Measurements from ENCODE around the gene KY.

The KY gene

DNA sequence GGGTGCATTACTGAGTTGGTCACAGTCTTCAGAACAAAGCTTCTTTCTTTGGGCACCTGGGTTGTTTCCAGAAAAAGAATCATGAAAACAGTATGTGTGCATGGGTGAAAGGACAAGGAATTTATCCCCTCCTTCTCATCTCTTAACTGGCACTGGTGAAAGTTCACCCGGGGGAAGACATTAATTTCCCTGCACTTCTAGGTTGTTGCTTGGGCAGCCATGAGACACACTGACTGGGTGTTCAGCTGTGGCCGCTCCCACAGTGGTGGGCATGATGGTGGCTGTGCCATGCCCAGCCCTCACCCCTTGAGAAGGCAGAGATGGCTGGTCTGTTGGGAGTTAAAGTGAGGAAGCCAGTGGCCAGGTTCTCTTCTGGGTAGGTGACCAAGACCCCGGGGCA, 16.6 kb upstream of the KY start:
- no peak for DNase-seq

DNA sequence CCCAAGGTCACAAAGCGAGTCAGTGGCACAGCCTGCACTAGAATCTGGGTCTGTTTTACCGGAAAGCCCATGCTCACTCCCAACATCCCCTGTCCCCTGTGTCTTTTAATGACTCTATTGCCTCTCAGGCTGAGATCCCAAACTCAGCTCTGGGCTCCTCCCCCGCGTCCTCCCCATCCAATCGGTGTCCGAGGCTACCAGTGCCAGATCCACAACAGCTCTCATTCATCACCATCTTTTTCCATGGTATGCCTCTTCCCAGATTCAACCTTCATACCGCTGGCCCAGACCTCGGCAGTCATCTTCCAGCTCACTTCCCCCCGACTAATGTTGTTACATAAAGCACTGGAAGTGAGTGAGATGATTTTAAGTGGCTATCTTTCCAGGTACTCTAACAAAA, 16.1 kb upstream of the KY start:
- DNase-seq: no peak

DNA sequence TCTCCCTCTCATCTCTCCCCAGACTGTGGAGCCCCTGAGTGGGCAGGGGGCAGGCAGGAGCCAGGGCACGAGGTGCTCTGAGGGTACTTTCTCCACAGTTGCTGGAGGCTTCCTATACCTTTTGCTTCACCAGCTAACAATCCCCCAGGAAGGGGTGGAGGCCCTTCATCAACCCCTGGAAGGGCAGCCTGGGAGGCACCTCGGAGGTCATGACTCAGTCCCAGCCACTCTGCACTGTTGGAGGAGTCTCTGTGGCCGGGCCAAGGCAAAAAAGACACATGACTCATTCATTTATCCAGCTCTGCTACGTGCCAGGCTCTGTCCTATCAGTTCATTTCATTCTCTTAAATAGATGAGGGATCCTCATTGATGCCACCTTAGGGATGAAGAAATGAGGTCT, 15.6 kb upstream of the KY start:
- no peak for DNase-seq

DNA sequence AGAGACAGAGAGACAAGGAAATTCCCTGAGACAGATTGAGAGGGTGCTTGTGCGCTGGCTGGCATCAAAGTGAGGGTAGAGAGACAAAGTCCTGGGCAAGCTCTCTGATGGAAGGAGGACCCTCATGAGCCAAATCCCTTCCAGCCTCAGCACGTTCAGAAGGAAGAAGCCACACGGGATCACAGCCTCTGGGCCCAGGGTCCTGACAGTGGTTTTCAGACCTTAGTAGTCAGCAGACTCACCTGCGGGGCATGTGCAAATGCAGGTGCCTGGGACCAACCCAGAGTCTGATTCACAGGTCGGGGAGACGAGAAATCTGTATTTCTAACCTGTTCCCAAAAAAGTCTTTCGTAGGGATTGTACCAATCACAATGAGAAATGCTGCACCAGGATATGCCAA, 15.2 kb upstream of the KY start:
- DNase-seq: no peak

DNA sequence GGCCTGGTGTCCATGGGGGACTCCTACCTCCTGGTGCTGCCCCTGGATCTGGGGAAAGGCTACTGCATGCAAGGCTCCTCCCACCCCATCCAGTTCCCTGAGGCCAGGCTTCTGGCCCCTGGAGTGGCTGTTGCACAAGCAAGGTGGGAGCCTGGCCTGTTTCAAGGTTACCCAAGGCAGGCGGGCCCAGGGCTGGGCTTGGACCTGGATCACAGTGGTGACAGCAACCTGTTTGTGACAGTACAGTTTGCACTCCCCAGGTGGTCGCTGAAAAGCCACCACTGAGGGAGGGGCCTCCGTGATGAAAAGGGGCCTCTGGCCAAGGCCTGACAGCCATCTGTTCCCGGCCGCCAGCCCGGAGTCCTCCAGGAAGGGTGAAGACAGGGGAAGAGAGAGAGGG, 14.4 kb upstream of the KY start:
- peak; percentile 5 for DNase-seq

DNA sequence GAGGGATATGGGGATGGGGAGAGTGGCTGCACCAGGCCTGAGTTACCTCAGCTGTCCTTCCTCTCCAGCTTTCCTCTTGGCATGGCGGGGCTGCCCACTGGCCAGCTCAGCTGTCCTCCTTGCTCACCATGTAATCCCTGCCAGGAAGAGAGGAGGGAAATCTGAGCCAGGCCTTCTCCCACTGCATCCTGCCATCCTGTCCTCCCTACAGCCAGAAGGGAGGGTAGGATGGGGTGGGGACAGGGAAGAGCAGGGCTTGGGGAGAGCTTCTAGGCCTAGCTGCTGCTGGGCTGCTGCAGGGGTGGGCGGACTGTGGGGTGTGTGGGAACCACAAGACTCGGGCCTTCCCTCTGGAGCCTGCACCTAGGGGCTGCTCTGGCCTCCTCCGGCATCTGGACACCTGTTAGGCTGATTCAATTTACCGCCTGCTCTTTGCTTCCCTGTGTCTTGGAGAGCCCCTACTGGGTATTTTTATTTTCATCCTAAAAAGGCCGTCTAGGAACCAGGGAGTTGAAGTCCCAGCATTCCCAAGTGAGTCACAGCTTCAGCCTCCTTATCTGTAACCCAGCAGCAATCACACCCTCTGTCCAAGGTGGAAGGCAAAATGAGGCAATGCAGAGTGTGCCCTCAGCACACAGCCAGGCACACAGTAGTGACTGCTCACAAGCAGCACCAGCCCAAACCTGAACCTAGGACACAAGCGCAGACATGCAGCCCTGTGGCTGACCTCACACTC, 13.1 kb upstream of the KY start:
- no peak for DNase-seq

DNA sequence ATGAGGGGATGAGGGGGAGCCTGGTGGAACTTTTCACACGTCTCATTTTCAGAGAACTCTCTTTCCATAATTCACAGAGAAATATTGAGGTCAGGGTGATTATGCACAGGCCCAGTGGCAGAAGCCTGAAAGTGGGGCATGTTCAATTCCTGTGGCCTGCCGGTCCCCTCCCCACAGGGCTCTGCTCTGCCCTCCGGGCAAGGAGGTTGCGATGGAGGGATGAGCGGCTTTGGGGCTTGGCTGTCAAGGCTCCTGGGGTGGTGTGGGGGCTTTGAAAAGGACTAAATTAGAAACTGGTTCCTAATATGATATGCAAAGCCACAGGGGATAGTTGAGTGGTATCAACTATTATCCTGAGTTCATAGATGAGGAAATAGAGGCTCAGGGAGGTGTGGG, 9.2 kb upstream of the KY start:
- DNase-seq: no peak

DNA sequence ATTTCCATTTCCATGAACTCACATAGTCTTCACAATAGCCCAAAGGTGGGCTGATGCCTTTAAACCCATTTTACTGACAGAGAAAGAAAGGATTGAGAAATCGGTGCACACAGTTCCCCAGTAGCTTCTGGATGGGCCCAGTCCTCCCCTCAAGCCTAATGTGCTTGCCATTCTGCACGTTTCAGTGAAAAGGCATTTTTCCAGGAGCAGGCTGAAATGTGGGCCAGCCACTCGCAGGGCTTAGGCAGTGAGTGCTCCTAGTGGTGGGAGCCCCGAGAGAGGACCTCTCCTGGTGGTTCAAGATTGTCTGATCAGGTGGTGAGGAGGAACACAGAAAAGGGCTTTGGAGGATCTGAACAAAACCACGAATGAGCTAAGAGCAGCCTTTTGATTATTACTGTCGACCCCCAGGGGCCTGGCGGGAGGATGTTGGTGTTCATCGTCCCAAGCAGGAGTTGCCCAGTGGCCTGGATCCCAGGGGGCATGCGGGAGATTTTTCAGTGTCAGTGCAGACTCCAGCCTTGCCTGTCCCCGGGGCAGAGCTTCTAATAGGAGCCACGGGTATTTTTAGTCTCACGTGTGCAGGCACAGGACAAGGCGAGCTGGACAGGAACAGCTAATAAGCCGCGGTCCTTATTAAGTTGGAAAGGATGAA, 8.7 kb upstream of the KY start:
- no peak for DNase-seq

DNA sequence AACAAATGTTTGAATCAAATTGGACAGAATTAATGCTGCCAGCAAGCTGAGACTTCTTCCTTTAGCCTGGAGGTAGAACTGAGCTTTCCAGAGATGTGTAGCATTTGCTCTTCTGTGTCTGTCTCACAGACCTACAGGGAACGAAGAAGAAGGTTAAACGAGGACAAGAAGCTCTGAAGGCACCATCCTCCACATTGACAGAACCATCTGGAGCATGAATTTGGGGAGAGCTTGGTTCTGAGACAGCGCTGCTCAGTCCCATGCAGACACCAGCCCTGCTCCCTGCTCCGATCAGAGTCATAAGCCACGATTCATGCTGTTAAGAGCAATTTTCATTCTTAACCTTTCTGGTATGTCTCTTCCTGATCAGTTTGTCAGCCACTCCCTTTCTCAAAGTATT, 7.7 kb upstream of the KY start:
- DNase-seq: no peak

DNA sequence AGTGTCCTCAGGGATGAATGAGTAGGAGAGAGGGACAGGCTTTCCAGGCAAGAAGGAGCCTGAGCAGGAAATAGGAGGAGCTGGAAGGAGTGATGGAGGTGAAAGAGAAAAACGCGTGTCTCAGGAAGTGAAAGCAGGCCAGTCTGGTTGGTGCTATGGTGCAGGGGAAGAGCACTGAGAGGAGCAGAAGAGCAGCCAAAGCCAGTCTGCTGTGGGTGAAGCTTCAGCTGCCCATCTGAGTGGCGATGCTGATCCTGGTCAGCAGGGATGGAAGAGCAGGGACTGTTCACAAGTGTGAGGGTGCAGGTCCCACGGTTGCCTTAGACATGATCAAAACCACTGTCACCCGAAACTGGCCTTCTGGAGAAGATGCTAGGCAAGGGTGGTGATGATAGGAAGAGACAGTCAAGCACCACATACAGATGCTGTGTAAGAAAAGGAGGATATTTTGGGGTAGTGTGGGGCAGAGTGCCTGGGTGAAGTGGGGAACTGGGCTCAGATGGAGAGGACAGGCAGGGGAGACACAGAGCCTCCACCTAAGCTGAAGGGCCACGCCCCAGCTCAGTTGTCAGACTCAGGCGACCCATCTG, 5.5 kb upstream of the KY start:
- DNase-seq: no peak

DNA sequence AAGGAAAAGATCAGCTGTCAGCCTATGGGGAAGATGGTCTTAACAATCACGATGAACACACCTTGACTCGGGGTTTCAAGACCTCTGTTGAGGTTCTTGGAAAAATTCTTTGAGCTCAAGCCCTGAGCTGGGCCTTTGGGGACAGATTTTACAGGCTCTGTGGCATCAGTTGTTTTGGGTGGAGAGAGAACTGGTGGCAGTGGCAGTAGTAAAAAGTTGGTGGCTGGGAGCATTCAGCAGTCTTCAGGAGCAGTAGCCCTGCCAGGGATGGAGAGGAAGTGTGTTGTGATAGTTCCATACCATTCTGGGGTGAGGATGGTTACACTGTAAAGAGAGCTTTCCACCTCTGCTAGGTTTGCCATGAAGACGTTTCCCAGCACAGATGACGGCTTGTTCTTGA, 4.9 kb upstream of the KY start:
- DNase-seq: no peak

DNA sequence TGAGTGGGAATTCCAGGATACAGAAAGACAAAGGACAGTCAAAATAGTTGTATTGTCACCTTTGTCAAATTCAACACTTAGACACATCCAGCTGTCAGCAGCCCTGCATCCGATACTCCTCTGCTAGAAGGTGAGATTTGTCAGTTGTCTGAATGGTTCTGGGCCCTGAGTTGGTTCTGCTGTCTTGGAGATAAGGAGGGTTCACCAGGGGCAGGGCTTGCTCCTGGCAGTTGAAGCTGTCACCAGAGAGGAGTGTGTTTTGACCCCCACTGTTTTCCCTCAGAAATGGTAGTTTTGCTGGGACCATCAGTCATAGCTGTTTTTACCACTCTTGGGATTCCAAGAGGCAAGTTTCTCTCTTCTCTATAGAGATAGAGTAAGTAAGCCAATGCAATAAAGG, 3.2 kb upstream of the KY start:
- no peak for DNase-seq

DNA sequence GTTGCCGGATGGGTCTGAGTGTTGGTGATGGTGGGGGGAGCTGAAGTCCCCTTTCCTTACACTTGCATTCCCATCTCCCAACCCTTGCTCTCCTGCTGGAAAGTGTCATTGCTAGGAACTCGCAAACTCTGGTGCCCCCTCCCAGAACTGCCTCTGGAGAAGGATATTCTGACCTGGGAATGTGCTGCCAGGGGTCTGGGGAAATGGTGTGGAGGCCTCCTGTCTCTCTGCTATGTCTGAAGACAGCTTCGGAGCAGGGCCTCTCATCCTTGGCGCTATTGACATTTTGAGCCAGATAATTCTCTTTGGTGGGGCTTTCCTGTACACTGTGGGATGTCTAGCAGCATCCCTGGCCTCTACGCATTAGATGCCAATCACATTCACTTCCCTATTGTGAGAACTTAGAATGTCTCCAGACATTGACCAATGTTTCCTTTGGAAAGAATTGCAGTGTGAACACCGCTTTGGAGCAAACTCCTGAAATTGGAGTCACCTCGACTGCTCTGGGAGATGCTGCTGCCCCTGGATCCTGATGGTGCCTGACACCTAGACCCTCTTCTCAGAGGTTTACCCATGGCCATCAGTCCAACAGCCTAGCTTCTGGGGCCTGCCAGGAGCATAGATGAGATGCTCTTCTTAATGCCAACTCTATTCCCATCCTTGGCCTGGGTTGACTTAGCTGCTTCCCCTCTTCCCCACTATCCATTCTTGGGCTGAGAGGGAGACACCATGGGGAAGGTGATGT, 2.2 kb upstream of the KY start:
- DNase-seq: no peak

DNA sequence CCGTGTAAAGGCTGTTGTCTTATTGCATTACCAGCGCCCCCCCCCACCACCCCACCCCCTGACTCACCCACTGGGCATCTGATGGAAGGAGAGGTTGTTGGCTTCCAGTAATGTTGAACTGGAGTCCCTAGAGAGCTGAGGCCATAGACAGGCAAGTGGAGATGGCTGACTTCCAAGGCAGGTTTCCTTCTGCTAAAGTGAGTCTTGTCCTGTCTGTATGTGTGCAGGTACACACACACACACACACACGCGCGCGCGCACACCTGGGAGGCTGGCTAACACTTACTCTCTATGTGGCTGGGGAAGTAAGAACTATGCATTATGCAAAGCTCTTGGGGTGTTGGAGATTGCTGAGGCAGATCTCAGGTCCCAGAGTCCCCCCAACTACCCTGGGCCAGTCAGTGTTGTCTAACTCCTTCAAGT, 1.6 kb upstream of the KY start:
- peak; percentile 41 for DNase-seq

DNA sequence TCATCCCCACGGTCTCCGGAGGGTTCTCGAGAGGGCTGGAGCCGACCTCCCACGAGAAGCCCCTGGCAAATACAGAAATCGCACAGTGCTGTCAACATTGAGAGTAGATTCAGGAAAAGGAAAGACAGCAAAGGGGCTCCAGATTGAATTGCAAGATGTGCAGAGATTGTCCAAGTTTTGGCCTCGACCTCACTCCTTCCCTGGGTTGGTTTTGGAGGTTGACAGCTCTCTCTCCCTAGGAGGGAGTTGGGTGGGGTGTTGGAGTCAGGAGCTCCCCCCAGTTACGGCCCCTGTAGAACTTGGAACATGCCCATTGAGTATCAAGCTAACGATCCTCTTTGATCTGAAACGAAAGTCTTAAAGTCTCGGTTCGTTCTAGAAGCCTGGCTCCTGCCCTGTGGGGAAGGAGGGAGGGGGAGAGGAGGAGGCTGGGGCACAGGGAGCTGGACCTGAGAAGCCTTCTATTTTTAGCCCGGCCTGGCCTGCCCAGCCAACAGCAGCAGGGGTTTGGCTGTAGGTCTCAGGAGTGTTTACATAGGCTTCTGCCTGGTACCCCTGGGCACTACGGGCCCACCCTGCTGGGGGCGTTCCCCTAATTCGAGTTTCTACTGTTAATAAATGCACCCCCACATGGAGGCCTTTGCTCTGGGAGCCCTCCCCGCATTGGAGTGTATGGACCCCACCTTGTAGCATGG, 672 bp upstream of the KY start:
- DNase-seq: no peak

DNA sequence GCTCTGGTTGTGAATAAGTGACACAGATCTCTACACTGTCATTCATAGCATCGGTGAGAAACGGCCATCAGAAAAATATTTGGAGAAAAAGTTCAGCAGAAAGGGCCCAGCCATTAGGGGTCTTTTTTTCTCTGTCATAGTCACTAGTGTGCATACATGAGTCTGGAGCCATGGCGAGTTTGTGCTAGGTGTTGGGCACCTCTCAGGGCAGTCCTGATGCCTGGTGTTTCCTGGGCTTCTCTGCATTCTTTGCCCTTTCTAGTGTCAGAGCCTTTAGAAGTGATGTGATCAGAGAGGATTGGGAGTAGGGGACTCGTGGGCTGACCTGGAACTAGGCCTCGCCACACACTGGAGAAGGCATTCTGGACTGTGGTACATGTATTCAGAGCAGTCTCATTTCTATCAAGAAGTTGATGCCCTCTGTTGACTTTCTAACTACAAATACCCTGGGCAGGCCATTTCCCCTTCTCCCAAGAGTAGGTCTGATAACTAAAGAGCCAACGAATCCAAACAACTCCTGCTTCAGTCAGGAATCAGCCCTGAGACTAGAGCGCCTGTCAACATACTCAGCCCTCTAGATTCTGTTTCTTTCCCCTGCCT, 1.6 kb downstream of the KY start:
- no peak for DNase-seq

DNA sequence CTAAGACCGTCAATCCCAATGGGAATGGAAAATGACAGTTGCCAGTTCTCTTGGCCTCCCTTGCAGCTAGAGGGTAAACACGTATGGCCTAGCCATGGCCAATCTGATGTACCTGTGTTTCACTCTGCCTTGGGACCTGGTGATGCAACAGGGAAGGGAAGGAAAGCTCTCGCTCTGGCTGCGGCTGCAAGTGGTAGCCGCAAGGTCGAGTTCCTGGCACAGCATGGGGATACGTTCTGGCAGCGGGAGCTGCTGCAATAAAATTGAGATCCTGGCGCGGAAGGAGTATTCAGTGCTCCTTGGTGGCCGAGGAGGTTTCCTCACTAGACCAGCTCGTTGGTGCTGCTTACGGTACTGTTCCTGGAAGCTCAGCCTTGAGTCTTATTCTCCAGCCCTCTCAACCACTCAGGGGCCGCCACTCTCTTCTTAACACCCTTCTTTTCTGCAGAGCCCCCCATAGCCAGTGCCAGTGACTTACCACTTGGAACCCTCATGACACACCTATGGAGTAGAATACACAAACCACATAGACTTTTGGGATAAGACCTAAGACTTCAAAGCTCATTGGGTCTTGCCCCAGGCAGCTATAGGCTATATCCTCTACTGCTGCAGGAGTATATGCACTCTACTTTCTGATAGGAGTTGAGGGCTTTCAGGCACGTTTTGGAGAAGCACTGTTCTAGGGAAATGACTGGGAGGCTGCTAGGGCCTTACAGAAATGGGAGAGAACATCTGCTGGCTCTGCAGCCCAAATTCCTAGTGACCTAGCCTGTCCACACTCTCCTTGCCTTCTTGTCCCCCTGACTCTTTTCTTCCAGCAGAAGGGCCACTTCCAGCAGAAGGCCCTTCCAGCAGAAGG, 2.7 kb downstream of the KY start:
- no peak for DNase-seq

DNA sequence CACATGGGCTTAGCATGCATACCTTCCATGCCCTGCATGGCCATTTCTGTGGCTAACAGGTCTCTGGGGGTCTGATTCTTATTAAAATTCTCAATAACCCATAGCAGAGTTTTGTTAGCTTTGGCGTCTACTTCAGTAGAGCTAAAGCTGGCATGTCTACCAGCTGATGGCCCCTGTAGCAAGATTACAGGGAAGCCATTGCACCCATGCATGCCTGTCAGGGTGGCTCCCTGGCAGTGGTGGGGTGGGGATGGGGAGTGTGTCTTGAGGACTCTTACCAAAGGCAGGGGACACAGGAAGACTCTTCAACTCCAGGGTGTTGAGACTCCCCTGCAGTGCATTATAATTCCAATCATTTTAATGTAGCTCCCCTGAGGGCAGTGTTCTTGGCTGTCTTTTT, 4.7 kb downstream of the KY start:
- DNase-seq: no peak

DNA sequence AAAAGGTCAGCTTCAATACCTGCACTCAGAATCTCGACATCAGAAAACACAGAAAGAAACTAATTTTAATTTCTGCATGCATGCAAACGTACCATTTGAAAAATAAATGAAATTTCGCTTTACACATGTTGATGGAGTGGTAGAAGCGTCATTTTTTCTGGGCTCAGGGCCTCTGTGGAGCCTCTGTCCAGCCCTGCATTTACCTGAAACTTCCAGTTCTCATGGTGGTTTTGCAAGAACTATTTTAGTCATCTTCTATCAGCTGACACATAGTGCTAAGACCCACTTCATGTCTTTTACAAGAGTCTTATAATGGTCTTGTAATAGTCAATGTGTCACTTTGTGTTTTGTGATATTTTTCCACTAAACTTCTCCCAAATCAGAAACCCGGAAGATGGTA, 5.3 kb downstream of the KY start:
- DNase-seq: no peak

DNA sequence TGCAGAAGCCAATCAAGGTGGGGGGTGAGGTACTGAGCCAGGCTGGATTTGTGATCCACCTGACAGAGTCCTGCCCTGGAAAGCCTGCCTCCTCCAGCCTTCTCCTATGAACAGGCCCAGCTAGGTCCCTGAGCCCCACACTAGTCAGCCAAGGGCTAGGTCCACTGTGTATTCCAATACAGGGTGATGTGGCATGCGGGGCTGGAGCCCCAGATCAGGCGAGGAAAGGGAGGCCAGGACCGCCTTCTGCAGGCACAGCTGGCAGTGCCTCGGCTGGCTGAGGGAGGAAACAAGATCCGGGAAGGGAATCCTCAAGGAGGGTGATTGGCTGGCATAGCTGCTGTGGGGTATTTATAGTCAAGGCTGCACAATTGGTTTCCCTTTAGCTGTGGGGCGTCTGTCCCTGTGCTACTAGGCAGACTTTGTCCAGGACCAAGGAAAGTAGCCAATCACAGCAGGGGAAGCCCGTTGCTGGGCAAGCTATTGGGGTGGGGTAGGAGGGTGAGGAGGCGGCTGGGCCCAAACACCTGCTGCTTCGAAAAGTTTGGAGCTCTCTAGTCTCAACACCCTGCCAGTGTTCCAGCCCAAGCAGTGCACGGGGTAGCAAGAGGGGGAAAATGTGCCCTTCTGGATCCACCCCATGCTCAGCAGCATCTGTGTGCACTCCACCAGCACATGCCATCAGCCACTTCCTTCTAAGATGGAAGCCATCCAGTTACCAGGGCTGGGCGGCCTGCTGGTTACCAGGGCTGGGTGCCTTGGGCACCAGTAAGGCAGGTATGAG, 5.9 kb downstream of the KY start:
- peak; percentile 14 for DNase-seq

DNA sequence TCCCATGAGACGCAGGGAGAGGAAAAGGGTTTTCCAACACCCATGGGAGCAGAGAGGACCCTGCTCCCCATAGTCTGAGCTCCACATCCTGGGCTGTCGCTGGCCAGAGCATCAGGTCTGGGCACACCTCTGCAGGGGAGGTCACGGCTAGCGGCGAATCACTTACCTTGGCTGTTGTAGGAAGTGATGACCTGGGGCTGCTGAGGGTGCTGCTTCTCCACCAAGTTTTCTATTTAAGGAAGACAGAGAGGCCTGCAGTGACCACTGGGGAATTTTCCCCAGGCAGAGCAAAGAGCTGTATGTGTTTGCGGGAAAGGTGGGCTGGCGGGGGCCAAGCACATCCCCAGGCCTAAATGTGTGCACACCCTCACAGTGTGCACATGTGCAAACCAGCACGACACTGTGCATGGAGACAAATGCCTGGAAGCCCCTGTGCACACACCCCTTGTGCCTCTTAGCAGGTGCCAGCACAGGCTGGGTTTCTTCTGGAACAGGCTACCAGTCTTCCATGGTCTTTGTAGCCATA, 7.6 kb downstream of the KY start:
- DNase-seq: no peak
